Measurements from ENCODE around the gene MYO5B.

MYO5B gene

GRCh38 chr18:49879271-49879580 lies 315.7 kb downstream of the MYO5B start:
- DNase-seq (ENCODE audit: low spot score): no peak

DNA sequence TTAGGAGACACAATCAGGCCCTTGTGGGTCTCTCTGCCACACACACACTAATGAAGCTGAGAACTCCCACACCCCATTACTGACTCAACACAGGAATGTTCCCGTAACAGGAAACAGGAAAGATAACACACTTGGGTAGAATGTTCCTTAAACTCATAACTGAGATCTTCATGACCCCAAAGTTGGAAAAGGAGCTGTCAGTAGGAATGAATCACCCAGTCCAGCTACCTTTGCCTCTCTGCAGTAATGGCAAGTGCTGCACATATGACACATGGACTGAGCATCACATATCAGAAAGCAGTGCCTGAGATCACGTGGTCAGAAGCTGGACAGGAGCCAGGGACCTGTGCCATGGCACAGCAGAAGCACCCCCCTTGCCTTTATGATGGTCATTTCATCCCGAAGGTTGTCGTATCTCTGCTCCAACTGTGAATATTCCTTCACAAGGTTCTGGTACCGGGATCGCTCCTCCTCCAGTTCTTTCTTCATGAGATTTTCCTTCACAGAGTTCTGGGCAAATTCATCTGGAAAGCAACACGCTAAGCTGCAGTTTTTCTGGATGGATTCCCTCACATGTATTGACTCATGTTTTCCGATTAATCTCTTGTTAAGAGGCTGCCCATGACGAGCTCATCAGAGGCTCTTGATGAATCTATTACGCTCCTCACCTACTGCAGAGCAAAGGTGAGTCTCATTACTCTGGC lies 316.2 kb downstream of the MYO5B start:
- no peak for DNase-seq (ENCODE audit: low spot score)

DNA sequence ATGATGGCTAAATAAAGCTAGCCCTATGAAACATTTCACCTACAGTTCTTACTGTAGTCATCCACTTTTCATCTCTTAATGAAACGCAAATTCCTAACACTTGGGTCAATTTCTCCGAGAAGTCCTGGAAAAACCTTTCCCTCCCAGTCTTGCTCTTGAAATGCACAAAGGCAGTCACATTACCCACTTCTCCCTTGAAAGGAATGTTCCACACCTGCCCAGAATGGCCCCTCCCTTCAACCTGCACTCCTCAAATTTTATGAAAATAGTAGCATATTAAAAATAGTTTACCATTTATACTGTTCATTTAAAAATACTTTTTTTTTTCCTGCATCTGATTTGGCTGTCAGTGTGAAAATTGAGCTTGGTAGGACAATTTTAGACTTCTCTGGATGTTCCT lies 316.9 kb downstream of the MYO5B start:
- no peak for DNase-seq (ENCODE audit: low spot score)

DNA sequence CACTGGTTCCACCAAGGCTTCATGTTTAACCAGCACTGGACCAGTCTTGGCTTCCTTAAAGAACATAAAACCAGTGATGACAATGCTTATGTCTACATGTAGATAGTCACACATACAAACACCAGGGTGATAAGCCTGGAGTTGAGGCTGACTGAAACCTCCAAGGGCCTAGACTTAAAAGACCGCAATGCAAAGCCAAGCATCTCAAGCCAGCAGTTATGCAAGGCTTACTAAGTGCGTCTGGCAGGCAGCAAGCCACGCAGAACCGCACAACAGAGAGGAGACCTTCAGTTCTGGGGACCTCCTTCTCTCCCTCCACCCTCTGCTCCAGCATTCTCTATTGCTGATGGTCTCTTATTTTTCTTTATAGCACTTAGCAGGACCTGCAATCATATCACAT lies 318.4 kb downstream of the MYO5B start:
- DNase-seq (ENCODE audit: low spot score): no peak

- no peak for DNase-seq (ENCODE audit: low spot score)
These were observed 319.2 kb downstream of the MYO5B start for GRCh38 chr18:49875783-49876182.

- no peak for DNase-seq (ENCODE audit: low spot score)
These were observed 319.8 kb downstream of the MYO5B start for GRCh38 chr18:49875155-49875554.

GRCh38 chr18:49874238-49874637 lies 320.7 kb downstream of the MYO5B start:
- DNase-seq (ENCODE audit: low spot score): no peak

DNA sequence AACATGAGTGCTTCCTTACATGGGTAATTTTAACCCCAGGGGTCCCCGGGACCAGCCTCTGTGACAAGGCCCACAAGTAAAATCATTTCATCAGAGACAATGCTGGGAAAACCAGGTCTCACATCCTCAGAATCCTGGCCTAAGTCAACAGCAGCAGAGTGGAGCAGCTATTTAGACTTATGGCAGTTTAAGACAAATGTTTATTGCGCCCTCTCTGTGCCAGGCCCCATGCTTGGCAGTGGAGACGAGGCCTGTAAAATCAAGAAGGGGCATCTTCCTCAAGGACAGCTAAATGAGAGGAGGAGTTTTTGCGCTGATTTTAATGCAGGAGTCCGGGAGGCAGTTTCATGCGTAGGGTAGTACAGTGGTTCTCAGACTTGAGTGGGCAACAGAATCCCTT lies 325.6 kb downstream of the MYO5B start:
- no peak for DNase-seq (ENCODE audit: low spot score)

GRCh38 chr18:49866680-49867079 lies 328.3 kb downstream of the MYO5B start:
- no peak for DNase-seq (ENCODE audit: low spot score)

- no peak for DNase-seq (ENCODE audit: low spot score)
These were observed 329.5 kb downstream of the MYO5B start for GRCh38 chr18:49865401-49865800.

GRCh38 chr18:49863769-49864621 lies 331.0 kb downstream of the MYO5B start:
- no peak for DNase-seq (ENCODE audit: low spot score)

DNA sequence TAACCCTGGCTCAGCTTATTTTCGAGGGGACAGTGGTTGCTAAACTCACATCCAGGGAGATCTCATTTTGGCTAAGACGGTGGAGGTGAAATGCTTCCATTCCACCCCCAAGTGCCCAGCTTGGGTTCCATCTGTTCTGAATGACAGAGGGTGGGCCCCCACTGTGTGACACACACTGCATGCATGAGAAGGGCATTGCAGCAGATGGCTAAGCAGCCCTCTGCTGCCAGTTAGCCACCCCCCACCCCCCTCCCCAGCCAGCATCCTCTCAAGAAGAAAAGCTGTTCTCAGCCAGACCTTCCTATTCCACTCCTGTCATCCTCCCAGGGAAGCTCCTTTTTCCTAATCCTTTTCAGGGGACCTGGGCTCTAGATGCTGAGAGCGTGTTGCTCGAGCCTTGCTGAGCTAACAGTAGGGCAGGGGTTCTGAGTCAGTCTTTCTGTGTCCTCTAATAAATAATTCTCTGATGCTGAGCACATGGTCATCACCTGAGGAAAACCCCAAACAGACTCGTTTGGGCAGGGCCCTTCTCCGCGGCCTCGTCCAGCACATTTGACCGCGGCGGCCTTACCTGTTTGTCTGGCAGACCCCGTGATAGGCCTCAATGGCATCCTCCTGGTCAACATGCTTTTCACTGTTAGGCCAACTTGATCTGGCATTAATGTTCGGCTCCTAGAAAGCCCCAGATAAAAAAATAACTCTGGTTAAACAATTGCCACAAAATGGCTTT lies 332.1 kb downstream of the MYO5B start:
- no peak for DNase-seq (ENCODE audit: low spot score)

GRCh38 chr18:49861659-49862058 lies 333.3 kb downstream of the MYO5B start:
- DNase-seq (ENCODE audit: low spot score): peak; percentile 33

GRCh38 chr18:49859725-49860124 lies 335.2 kb downstream of the MYO5B start:
- DNase-seq (ENCODE audit: low spot score): no peak

DNA sequence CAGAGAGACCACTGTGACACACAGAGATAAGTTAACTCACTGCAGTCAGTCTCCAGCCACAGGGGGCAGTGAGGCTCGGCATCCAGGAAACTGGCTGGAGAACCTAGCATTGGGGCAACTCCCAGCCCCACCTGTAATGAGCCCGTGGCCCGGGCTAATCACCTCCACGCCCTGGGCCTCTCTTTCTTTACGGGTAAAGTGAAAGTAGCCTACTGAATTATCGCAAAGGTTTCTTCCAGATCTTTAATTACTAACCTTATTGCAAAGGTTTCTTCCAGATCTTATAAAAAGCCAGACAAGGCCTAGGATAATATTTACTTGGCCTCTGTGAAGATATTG lies 336.0 kb downstream of the MYO5B start:
- no peak for DNase-seq (ENCODE audit: low spot score)

GRCh38 chr18:49858309-49859020 lies 336.5 kb downstream of the MYO5B start:
- peak; percentile 89 for DNase-seq (ENCODE audit: low spot score)

DNA sequence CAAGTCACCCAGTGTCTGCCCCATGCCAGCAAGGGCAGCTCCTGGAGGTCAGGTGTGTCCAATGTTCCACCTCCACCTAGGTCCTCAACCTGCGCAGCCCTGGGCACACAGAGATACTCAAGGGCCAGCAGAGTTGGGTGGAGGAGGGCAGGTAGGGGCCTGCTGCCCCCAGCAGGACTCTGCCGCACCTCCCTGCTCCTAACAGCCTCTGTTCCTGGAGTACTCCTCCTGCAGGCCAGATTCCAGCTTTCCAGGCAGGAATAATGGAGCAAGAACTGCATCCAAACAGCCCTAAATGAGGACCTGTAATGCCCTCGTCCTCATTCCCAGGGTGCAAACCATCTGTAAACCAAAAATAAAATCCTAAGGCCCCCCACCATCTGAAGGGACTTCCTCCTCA lies 337.2 kb downstream of the MYO5B start:
- DNase-seq (ENCODE audit: low spot score): no peak

DNA sequence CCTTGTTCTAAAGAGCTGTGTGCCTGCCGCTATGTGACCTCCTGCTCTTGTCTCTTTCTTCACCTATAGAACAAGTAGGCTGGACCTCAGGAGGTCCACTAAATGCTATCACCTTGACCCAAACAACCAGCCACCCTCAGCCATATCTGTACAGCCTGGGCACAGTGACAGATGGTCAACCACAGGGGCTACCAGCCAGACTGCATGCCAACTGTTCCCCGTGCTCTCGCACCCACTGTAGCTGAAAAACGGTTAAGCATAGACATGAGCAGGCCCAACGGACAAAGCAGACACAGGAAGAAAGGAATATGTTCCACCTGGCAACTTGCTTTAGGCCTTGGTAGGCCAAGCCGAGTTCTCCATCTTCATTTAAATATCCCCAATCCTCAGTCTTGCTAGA lies 338.5 kb downstream of the MYO5B start:
- no peak for DNase-seq (ENCODE audit: low spot score)

DNA sequence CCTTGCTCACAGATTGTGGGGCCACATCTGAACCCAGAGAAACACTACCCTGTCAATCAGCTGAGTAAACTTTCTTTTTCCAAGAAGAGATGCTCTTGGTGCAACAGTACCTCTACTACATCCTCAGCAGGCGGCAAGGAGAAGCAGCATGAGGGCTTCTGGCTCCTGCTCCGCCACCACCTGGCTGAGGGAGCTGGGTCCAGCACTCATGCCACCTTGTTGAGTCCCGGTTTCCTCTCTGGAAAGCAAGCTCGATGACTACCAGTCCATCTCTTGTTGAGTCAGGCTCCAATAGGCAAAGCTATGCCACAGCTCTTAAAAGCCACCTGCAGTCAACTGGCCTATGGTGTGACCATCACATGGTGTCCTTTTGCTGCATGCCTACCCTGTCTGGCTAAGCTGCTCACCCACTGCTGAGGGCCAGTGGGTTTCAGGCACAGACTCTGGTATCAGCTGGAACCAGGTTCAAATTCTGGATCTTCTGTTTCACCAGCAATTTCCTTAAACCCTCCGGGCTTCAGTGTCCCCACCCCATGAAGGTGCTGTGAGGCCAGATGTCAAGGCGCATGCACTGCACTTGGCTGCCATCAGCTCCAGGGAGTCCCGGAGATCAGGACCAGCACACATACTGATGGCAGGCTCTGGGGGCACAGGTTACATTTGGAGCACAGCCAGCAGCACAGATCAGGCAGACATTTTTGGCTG lies 339.1 kb downstream of the MYO5B start:
- DNase-seq (ENCODE audit: low spot score): no peak

GRCh38 chr18:49854681-49855080 lies 340.3 kb downstream of the MYO5B start:
- no peak for DNase-seq (ENCODE audit: low spot score)

DNA sequence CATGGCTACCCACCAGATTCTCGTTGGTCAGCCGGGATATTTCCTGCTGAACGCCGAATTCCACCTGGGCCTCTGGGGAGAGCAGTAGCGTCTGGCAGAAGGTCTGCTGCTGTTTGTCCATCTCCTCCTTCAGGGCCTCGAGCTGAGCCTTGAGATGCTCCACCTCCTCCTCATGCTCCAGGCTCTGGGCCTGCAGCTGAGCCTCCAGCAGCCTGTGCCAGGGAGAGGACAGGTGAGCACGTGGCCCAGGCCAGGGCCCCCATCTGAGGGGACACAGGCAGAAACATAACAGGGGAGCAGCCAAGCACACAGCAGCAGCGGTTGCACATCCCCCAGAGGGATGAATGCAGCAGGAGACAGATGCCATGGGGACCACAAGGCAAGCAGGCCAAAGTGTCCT lies 341.5 kb downstream of the MYO5B start:
- DNase-seq (ENCODE audit: low spot score): no peak

GRCh38 chr18:49853011-49853410 lies 341.9 kb downstream of the MYO5B start:
- DNase-seq (ENCODE audit: low spot score): no peak
